ENCODE results near the gene RFC5. TPM values are rescaled to one million over a fixed set of nuclear protein-coding genes. Genes with fewer than 3 reads are reported as not detected.

The RFC5 gene
- total and polyA plus RNA-seq, 2 of the 13 experiments (the other 11 are each of a cell fraction or from before 2014, with no cell fraction given) = 16.8 to 51.4 TPM

- no peak for TF ChIP-seq CREB1 (IDR thresholded peaks at IDR 0.05)
- no peak; the same call in 1 of the 2 replicates for TF ChIP-seq CREB1 (CRISPR knock-in tag; IDR thresholded peaks at IDR 0.05)
- peak; percentile 64 for TF ChIP-seq SAP130 (CRISPR knock-in tag; IDR thresholded peaks at IDR 0.05; ENCODE audit: low read depth)
- TF ChIP-seq ATF4 (CRISPR knock-in tag; IDR thresholded peaks at IDR 0.05) = peak in 1 of 2 experiments; percentile 83; a peak in 2 of 4 replicates
- peak; percentile 53; the same call in 1 of the 2 replicates for TF ChIP-seq ATF7 (IDR thresholded peaks at IDR 0.05)
- TF ChIP-seq ATF7 (CRISPR knock-in tag; IDR thresholded peaks at IDR 0.05) = no peak
- no peak for TF ChIP-seq ATM (IDR thresholded peaks at IDR 0.05; ENCODE audit: borderline replicate concordance)
- no peak for TF ChIP-seq CSRNP1 (CRISPR knock-in tag; IDR thresholded peaks at IDR 0.05)
- peak; percentile 100 for TF ChIP-seq ZNF557 (CRISPR knock-in tag; IDR thresholded peaks at IDR 0.05)
- TF ChIP-seq ZNF691 (CRISPR knock-in tag; IDR thresholded peaks at IDR 0.05; ENCODE audit: borderline replicate concordance, low read depth) = no peak
- no peak for TF ChIP-seq FOXP1 (IDR thresholded peaks at IDR 0.05)
- TF ChIP-seq FOXP1 (CRISPR knock-in tag; IDR thresholded peaks at IDR 0.05) = peak; percentile 71
- TF ChIP-seq ARNT2 (CRISPR knock-in tag; IDR thresholded peaks at IDR 0.05; ENCODE audit: low read depth) = no peak
- no peak for TF ChIP-seq IKZF5 (CRISPR knock-in tag; IDR thresholded peaks at IDR 0.05)
- no peak for TF ChIP-seq SKI (IDR thresholded peaks at IDR 0.05; ENCODE audit: partially characterized antibody)
- peak; percentile 64 for TF ChIP-seq POLR2G (IDR thresholded peaks at IDR 0.05; ENCODE audit: low read depth, low read length)
- no peak for TF ChIP-seq ZKSCAN5 (CRISPR knock-in tag; IDR thresholded peaks at IDR 0.05)
- no peak for TF ChIP-seq MYNN (CRISPR knock-in tag; IDR thresholded peaks at IDR 0.05; ENCODE audit: low read depth)
- TF ChIP-seq ELF3 (CRISPR knock-in tag; IDR thresholded peaks at IDR 0.05) = peak; percentile 40
- no peak for TF ChIP-seq NR2F6 (IDR thresholded peaks at IDR 0.05)
- TF ChIP-seq NR2F6 (CRISPR knock-in tag; IDR thresholded peaks at IDR 0.05) = 0 out of 2 replicates have a peak, but pooled peaks have one; percentile 9
- peak; percentile 69; the same call in 1 of the 2 replicates for TF ChIP-seq SOX5 (CRISPR knock-in tag; IDR thresholded peaks at IDR 0.05; ENCODE audit: borderline replicate concordance)
- peak; percentile 86 for TF ChIP-seq ZNF362 (CRISPR knock-in tag; IDR thresholded peaks at IDR 0.05; ENCODE audit: borderline replicate concordance)
Observed at GRCh38 chr12:118063576-118064391, 47.3 kb downstream of the RFC5 start (continued).
